Fibroblast of mammary gland (primary cell): ENCODE data around the gene TAF3.
"Not testable (repeated sequence)": the region's sequence is repeated elsewhere in the genome, so short reads cannot be mapped to it uniquely, and the experiment has no call there.

Experiments
- DNase-seq: peaks from one replicate; pipeline ENCODE4 v3.0.0-alpha.2; 2010; ENCODE audit warnings: low read depth
- H3K4me3 ChIP-seq: 2 replicates; pipeline ENCODE4 v1.5.1; 2011; ENCODE audit warnings: low read depth, mild to moderate bottlenecking, low read length, moderate library complexity; ENCODE audit not compliant: control insufficient read depth
- TF ChIP-seq, protein P1 (sequence below): conservative IDR thresholded peaks from 2 replicates; pipeline ENCODE4 v1.5.1; 2011; ENCODE audit warnings: low read depth, low read length, inconsistent platforms; ENCODE audit not compliant: control insufficient read depth, insufficient read depth

TAF3 gene, protein sequence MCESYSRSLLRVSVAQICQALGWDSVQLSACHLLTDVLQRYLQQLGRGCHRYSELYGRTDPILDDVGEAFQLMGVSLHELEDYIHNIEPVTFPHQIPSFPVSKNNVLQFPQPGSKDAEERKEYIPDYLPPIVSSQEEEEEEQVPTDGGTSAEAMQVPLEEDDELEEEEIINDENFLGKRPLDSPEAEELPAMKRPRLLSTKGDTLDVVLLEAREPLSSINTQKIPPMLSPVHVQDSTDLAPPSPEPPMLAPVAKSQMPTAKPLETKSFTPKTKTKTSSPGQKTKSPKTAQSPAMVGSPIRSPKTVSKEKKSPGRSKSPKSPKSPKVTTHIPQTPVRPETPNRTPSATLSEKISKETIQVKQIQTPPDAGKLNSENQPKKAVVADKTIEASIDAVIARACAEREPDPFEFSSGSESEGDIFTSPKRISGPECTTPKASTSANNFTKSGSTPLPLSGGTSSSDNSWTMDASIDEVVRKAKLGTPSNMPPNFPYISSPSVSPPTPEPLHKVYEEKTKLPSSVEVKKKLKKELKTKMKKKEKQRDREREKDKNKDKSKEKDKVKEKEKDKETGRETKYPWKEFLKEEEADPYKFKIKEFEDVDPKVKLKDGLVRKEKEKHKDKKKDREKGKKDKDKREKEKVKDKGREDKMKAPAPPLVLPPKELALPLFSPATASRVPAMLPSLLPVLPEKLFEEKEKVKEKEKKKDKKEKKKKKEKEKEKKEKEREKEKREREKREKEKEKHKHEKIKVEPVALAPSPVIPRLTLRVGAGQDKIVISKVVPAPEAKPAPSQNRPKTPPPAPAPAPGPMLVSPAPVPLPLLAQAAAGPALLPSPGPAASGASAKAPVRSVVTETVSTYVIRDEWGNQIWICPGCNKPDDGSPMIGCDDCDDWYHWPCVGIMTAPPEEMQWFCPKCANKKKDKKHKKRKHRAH

DNA sequence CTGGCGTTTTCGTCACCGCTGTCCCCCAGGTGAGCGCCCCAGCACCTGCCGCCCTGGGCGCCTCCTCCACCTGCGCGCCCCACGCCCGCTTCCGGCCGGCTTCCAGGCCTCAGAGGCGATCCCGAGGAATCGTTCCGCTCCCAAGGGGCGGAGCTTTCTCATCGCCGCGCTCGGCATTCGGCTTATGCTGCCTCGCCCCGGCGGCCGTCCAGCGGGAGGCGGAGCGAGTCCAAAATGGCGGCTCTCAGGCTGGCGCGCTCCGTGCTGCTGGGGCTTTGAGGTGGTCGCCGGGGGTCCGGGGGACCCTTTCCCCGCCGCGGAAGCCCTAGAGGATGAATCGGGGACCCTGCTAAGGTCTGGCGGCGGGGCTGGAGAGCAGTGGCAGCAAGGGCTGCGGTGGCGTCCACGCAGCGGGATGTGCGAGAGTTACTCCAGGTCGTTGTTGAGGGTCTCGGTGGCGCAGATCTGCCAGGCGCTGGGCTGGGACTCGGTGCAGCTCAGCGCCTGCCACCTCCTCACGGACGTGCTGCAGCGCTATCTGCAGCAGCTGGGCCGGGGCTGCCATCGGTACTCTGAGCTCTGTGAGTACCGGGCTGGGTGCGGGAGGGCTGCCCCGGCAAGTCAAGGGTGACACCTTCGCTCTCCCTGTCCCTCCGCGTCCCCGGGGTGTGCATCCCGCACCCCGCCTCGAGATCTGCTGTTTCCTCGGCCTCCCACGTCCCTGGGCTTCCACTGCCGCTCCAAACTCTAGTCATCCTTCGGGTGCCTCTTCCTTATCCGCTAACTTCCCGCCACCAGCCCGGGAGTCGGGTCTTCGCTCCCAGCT is at the start of gene TAF3:
Gene TAF3, plus strand, starts transcription at position 211 of the 826 bp plus-strand sequence. Its CDS starts 205 bp downstream, at position 416.
- peak within 1 kb of the TSS; percentile 92 for H3K4me3 ChIP-seq
- TF ChIP-seq, protein P1, sequence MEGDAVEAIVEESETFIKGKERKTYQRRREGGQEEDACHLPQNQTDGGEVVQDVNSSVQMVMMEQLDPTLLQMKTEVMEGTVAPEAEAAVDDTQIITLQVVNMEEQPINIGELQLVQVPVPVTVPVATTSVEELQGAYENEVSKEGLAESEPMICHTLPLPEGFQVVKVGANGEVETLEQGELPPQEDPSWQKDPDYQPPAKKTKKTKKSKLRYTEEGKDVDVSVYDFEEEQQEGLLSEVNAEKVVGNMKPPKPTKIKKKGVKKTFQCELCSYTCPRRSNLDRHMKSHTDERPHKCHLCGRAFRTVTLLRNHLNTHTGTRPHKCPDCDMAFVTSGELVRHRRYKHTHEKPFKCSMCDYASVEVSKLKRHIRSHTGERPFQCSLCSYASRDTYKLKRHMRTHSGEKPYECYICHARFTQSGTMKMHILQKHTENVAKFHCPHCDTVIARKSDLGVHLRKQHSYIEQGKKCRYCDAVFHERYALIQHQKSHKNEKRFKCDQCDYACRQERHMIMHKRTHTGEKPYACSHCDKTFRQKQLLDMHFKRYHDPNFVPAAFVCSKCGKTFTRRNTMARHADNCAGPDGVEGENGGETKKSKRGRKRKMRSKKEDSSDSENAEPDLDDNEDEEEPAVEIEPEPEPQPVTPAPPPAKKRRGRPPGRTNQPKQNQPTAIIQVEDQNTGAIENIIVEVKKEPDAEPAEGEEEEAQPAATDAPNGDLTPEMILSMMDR: no peak
- DNase-seq: peak; percentile 80

DNA sequence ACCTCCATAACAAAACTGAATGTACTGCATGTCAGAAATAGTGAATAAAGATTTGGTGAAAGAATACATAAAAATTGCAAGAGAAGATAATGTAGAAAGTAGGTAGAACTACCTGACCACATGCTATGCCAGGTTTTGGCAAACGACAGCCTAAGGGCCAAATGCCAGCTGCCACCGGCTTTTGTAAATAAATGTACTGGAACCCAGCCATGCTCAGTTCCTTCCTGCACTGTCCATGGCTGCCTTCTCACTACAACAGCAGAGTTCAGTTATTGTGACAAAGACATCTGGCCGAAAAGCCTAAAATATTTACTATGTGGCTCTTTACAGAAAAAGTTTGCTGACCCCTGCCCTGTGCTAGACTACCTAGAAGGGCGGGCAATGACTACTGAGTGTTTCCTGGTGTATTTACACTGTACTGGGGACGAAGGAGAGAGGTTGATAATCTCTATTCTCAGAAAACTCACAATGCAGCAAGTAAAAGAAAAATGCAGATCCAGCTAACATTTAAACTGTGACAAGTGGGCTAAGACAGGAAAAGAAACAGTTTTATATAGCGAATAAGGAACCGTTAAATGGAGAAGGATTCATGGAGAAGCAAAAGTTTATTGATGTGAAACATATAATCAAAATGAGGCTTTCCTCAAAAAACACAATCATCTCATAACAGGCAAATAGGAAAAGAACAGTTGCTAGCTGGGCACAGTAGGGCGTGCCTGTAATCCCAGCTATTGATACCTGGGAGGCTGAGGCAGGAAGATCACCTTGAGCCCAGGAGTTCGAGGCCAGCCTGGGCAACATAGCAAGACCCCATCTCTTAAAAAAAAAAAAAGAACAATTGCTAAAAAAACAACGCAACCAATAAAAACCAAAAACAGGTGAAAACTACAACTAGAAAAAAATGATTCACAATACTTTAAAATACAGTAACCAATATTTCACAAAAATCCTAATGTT is 44.2 kb upstream of the TAF3 start:
- H3K4me3 ChIP-seq: no peak overlapping the region
- no peak for DNase-seq
- TF ChIP-seq, protein P1: no peak

DNA sequence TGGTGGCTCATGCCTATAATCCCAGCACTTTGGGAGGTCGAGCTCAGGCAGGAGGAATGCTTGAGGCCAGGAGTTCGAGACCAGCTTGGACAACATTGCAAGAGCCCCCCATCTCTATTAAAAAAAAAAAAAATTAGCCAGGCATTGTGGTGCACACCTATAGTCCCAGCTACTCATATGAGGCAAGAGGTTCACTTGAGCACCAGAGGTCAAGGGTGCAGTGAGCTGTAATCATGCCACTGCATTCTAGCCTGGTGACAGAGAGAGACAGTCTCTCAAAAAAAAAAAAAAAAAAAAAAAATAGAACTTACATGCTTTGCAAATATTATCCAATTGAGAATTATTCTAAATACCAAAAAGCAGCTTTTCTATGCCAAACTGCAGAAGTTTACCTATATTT is 41.5 kb upstream of the TAF3 start:
- TF ChIP-seq, protein P1: no peak
- no peak for DNase-seq
- no peak overlapping the region for H3K4me3 ChIP-seq

DNA sequence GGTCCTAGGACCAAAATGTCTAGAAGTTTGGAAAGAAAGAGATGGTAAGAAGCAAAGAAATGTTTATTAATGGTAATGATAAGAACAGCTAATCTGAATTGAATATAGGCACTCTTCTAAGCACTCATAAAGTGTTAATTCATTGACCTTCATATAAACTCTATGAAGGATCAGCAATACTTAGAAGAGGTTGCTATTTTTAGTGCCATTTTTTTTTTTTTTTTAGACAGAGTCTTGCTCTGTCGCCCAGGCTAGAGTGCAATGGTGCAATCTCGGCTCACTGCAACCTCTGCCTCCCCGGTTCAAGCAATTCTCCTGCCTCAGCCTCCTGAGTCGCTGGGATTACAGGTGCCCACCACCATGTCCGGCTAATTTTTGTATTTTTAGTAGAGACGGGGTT is 36.1 kb upstream of the TAF3 start:
- not testable (repeated sequence) for DNase-seq

DNA sequence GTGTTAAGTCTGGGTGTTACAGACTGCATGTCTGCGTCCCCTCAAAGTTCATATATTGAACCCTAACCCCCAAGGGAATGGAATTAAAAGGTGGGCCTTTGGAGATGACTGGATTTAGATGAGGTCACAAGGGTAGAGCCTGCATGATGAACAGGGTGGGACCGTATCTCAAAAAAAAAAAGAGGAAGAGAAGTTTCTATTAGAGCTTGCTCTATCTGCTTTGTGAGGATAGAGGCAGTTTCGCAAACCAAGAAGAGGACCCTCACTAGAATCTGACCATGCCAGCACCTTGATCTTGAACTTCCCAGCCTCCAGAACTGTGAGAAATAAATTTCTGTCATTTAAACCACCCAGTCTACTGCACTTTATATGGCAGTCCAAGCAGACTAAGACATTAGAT is 31.9 kb upstream of the TAF3 start:
- no peak for DNase-seq
- H3K4me3 ChIP-seq: peak overlapping the region; percentile 98
- TF ChIP-seq, protein P1: no peak

More for the DNA sequence above, 36.1 kb upstream of the TAF3 start:
- H3K4me3 ChIP-seq: not testable (repeated sequence)

DNA sequence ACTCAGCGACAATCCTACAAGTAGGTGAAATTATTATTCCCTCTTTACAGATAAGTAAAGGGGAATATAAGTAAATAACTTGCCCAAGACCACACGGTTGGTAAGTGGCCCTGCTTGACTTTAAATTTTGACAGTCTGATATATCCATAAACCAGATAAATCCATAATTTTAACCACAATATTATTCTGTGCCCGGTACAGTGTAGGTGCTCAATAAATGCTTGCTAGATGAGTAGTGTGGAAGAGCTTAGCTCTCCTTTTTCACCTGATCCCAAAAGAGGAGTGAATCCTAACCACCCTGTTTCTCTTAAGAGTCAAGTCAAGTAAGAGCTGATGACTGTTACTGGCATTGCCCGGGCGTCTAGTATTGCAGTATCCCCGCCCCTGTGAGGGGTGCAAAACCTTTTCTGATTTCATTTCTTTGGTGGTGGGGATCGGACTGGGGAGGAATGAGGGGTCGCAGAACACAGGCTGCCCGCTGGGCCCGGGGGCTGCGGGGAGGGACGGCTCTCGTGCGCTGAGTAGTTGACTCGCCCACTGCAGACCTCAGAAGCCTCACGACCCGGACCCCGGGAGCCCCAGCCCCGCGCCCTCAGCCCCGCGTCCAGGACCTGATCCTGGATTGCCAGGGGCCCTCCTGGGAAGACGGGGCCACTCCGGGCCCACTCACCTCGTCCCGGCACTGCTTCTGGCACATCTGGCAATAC is 31.0 kb upstream of the TAF3 start:
- peak overlapping the region; percentile 98 for H3K4me3 ChIP-seq
- TF ChIP-seq, protein P1: no peak
- peak; percentile 31 for DNase-seq
